ENCODE measurements around the gene C1orf50. TPM values are rescaled to one million over a fixed set of nuclear protein-coding genes. Genes with fewer than 3 reads are reported as not detected.
"Not testable (repeated sequence)": the region's sequence is repeated elsewhere in the genome, so short reads cannot be mapped to it uniquely, and the experiment has no call there.

The C1orf50 gene
- total RNA-seq, 2 experiments from 2014 or later: 23.1 to 23.9 TPM

- Mint-ChIP-seq H3K27ac (peak overlapping the region; percentile 57), H3K36me3 (ENCODE audit: low read depth) (peaks cover 29% of the 10 kb centered on the region), H3K4me3 (no peak overlapping the region), H3K27me3 (no peaks in the 10 kb centered on the region), H3K4me1 (ENCODE audit: low read depth) (peaks cover 10% of the 10 kb centered on the region), H3K9me3 (no peaks in the 10 kb centered on the region)
- Histone ChIP-seq H3K9me3 (ENCODE audit: control insufficient read depth in 1 of 2, insufficient read depth in 1 of 2, low read length in 2 of 2) (no peaks in the 10 kb centered on the region), H3K27ac (ENCODE audit: low read depth in 1 of 2, low read length in 2 of 2) (peak overlapping the region in 1 of 2 donors; percentile 18), H3K4me1 (ENCODE audit: insufficient read depth, low read length) (peaks cover 5% of the 10 kb centered on the region), H3K27me3 (ENCODE audit: control insufficient read depth in 1 of 2, insufficient read depth in 2 of 2, low read length in 2 of 2) (no peaks in the 10 kb centered on the region), H3K4me3 (ENCODE audit: low read length) (no peak overlapping the region), H3K36me3 (ENCODE audit: insufficient read depth, low read length) (peaks cover 8% of the 10 kb centered on the region)
- ChIA-PET POLR2A (interaction anchor here (1.4 to 2.2 kb wide), 2 partner anchors 9 to 40 kb away, joined by 4 to 13 read pairs; partner anchors contain the start of genes C1orf50, ERMAP and P3H1), CTCF (interaction anchor here (1.4 kb wide), 1 partner anchor 39 kb away, joined by 4 read pairs; the partner anchor contains the start of gene ZNF691)
- TF ChIP-seq CTCF (IDR thresholded peaks at IDR 0.05): no peak
- intact Hi-C loops (cut with DNase I, micrococcal nuclease): no loop called here
- ATAC-seq (ENCODE audit: poor library complexity): no peak
- DNase-seq: no peak
Observed at GRCh38 chr1:42807056-42807668, 40.1 kb downstream of the C1orf50 start.

GRCh38 chr1:42814815-42815214, 47.8 kb downstream of the C1orf50 start:
- CTCF ChIA-PET: interaction anchor here (1.2 to 3.4 kb wide), 2 partner anchors 32 to 259 kb away, joined by 4 to 20 read pairs; partner anchors contain the start of gene ZNF691
- H3K27me3 Mint-ChIP-seq: not testable (repeated sequence)

GRCh38 chr1:42815941-42816584, 49.0 kb downstream of the C1orf50 start:
- H3K36me3 ChIP-seq (ENCODE audit: insufficient read depth, low read length): peaks cover 5% of the 10 kb centered on the region
- no peaks in the 10 kb centered on the region for H3K27me3 ChIP-seq (ENCODE audit: control insufficient read depth in 1 of 2, insufficient read depth in 2 of 2, low read length in 2 of 2)
- peaks cover 10% of the 10 kb centered on the region for H3K4me1 ChIP-seq (ENCODE audit: insufficient read depth, low read length)
- ChIA-PET CTCF (interaction anchor here (0.6 to 3.4 kb wide), 4 partner anchors 30 to 257 kb away, joined by 3 to 20 read pairs (median 6); partner anchors contain the start of gene ZNF691), POLR2A (interaction anchor here (1.0 to 3.3 kb wide), 8 partner anchors 9 to 482 kb away, joined by 3 to 53 read pairs (median 6); partner anchors contain the start of genes C1orf50, P3H1, PPIH and YBX1)
- intact Hi-C loops (cut with DNase I, micrococcal nuclease): loop anchor here (1.0 to 10.0 kb wide), 7 partner anchors 31 to 1129 kb away; partner anchors contain the start of genes C1orf50 (in 2 of the 2), P3H1 (in 2 of the 2), CFAP57 (in 1 of the 2) and EBNA1BP2 (in 1 of the 2)
- H3K36me3 Mint-ChIP-seq (ENCODE audit: low read depth): peaks cover 29% of the 10 kb centered on the region
- no peaks in the 10 kb centered on the region for H3K9me3 ChIP-seq (ENCODE audit: control insufficient read depth in 1 of 2, insufficient read depth in 1 of 2, low read length in 2 of 2)
- H3K4me3 Mint-ChIP-seq: peak overlapping the region; percentile 96
- DNase-seq (peak in 2 of 14 experiments; percentile 3 to 10), ATAC-seq (ENCODE audit: poor library complexity) (peak; percentile 11)
- peak overlapping the region; percentile 89 for H3K27ac Mint-ChIP-seq
- H3K9me3 Mint-ChIP-seq: no peaks in the 10 kb centered on the region
- no peaks in the 10 kb centered on the region for H3K27me3 Mint-ChIP-seq
- peaks cover 32% of the 10 kb centered on the region for H3K4me1 Mint-ChIP-seq (ENCODE audit: low read depth)
- no peak for TF ChIP-seq CTCF (IDR thresholded peaks at IDR 0.05)
- peak overlapping the region; percentile 78 for H3K4me3 ChIP-seq (ENCODE audit: low read length)
- peak overlapping the region; percentile 77 to 79 for H3K27ac ChIP-seq (ENCODE audit: low read depth in 1 of 2, low read length in 2 of 2)

More at GRCh38 chr1:42814815-42815214, 47.8 kb downstream of the C1orf50 start:
- POLR2A ChIA-PET: interaction anchor here (3.3 kb wide), 1 partner anchor 31 kb away, joined by 23 read pairs; the partner anchor contains the start of gene ZNF691
- not testable (repeated sequence) for H3K27ac ChIP-seq (ENCODE audit: low read depth in 1 of 2, low read length in 2 of 2); H3K27me3 ChIP-seq (ENCODE audit: control insufficient read depth in 1 of 2, insufficient read depth in 2 of 2, low read length in 2 of 2); DNase-seq; ATAC-seq (ENCODE audit: poor library complexity); H3K36me3 ChIP-seq (ENCODE audit: insufficient read depth, low read length); H3K4me3 Mint-ChIP-seq; H3K4me3 ChIP-seq (ENCODE audit: low read length); H3K9me3 Mint-ChIP-seq; H3K27ac Mint-ChIP-seq; H3K9me3 ChIP-seq (ENCODE audit: control insufficient read depth in 1 of 2, insufficient read depth in 1 of 2, low read length in 2 of 2)
- intact Hi-C loops (cut with DNase I, micrococcal nuclease): loop anchor here in 1 of 2 experiments (5.0 to 10.0 kb wide), 3 partner anchors 142 to 1130 kb away; partner anchors contain the start of genes IPO13, PPCS, SLC2A1 and ZMYND12
- Mint-ChIP-seq H3K36me3 (ENCODE audit: low read depth) (peaks cover 29% of the 10 kb centered on the region), H3K4me1 (ENCODE audit: low read depth) (peaks cover 27% of the 10 kb centered on the region)
- peaks cover 10% of the 10 kb centered on the region for H3K4me1 ChIP-seq (ENCODE audit: insufficient read depth, low read length)
